HFFc6 (cell line): Measurements from ENCODE around the gene USP36. TPM values are rescaled to one million over a fixed set of nuclear protein-coding genes. Genes with fewer than 3 reads are reported as not detected.

Experiments
- DNase-seq: peaks from one replicate; pipeline ENCODE4 v3.0.0-alpha.2; 2018
- H3K27ac Mint-ChIP-seq: 2 replicates; pipeline ENCODE4 v1.8.0; 2020; ENCODE audit warnings: mild to moderate bottlenecking, mixed read lengths
- H3K27me3 Mint-ChIP-seq: 2 replicates; pipeline ENCODE4 v1.8.0; 2021; ENCODE audit warnings: mild to moderate bottlenecking, moderate library complexity, mixed read lengths; ENCODE audit not compliant: insufficient read depth
- H3K36me3 Mint-ChIP-seq: 2 replicates; pipeline ENCODE4 v1.8.0; 2021; ENCODE audit warnings: low read depth, mixed read lengths
- H3K4me1 Mint-ChIP-seq: 2 replicates; pipeline ENCODE4 v1.8.0; 2020; ENCODE audit warnings: low read depth, mixed read lengths
- H3K4me3 Mint-ChIP-seq: 2 replicates; pipeline ENCODE4 v1.8.0; 2020; ENCODE audit warnings: mild to moderate bottlenecking, moderate library complexity, mixed read lengths
- H3K9me3 Mint-ChIP-seq: 2 replicates; pipeline ENCODE4 v1.8.0; 2020; ENCODE audit warnings: mild to moderate bottlenecking, mixed read lengths
- total RNA-seq, 6 experiments: library from RNA; stranded (reverse); fragmentation: NEBNext Ultra II Directional; extraction: Animal tissue kit (Norgen Biotek cat#: 25700); gene quantifications; 2 replicates in 1 of 6; 3 replicates in 5 of 6; pipeline ENCODE4 v1.2.3, GENCODE V29; 2021
- TF ChIP-seq, protein P1 (sequence below): fragments of 200-600 bp; sonication (generic); IDR thresholded peaks from 2 replicates; pipeline ENCODE4 v1.5.0; 2021; ENCODE audit warnings: antibody characterized with exemption, mild to moderate bottlenecking

Gene USP36
- total RNA-seq, 6 experiments from 2014 or later = 43.6 to 50.3 (median 46.2) TPM

DNA sequence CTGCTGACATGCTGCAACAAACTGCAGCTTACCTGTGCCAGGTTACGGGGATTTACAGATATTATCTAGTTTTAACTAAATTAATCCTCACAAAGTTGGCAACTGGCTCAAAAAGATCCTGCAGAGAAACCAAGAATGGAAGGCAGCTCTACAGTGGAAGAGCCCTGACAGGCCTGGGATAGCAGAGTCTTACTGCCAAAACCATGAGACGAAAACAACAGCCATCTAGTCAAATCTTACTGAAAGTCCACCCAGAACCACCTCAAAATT is 8.1 kb downstream of the USP36 start:
- no peak for DNase-seq
- no peak overlapping the region for H3K4me3 Mint-ChIP-seq
- peaks cover 21% of the 10 kb centered on the region for H3K4me1 Mint-ChIP-seq
- peaks cover 49% of the 10 kb centered on the region for H3K36me3 Mint-ChIP-seq
- TF ChIP-seq, protein P1, sequence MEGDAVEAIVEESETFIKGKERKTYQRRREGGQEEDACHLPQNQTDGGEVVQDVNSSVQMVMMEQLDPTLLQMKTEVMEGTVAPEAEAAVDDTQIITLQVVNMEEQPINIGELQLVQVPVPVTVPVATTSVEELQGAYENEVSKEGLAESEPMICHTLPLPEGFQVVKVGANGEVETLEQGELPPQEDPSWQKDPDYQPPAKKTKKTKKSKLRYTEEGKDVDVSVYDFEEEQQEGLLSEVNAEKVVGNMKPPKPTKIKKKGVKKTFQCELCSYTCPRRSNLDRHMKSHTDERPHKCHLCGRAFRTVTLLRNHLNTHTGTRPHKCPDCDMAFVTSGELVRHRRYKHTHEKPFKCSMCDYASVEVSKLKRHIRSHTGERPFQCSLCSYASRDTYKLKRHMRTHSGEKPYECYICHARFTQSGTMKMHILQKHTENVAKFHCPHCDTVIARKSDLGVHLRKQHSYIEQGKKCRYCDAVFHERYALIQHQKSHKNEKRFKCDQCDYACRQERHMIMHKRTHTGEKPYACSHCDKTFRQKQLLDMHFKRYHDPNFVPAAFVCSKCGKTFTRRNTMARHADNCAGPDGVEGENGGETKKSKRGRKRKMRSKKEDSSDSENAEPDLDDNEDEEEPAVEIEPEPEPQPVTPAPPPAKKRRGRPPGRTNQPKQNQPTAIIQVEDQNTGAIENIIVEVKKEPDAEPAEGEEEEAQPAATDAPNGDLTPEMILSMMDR = no peak
- H3K9me3 Mint-ChIP-seq = no peaks in the 10 kb centered on the region
- H3K27ac Mint-ChIP-seq = peak overlapping the region; percentile 24; the same call in 1 of the 2 replicates
- no peaks in the 10 kb centered on the region; the same call in 1 of the 2 replicates for H3K27me3 Mint-ChIP-seq

DNA sequence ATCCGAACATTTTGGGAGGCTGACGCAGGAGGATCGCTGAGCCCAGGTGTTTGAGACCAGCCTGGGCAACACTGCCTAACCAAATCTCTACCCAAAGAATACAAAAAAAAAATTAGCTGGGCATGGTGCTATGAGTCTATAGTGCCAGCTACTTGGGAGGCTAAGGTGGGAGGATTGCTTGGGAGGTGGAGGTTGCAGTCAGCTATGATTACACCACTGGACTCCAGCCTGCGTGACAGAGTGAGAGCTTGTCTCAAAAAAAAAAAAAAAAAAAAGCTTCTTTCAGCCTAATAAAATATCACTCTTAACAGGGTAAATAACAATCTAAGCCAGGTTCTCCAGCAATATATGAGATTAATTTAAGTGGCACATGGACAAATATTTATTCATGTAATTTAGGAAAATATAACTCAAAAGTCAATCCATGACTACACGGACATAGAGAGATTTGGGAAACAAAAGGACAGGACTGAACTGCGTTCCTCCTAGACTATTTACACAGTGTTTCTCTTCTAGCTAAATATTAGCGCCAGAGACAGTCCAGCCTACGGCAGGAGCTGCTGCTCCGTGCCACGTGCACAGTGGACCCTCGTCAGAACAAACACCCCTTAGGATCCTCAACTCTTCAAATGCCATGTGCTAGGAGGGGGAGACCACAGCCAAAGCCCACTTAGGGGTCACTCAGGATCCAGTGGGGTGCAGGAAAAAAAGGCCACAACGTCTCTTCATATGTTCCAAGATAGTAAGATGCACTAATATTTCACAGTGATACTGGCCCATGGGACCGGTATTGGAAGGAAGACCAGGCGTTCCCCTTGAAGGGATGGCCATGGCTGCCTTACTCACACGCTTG is 8.7 kb downstream of the USP36 start:
- peaks cover 44% of the 10 kb centered on the region for H3K36me3 Mint-ChIP-seq
- no peak overlapping the region for H3K4me3 Mint-ChIP-seq
- H3K9me3 Mint-ChIP-seq = no peaks in the 10 kb centered on the region
- no peak for DNase-seq
- TF ChIP-seq, protein P1 = no peak
- no peak overlapping the region for H3K27ac Mint-ChIP-seq
- H3K4me1 Mint-ChIP-seq = peaks cover 16% of the 10 kb centered on the region
- H3K27me3 Mint-ChIP-seq = no peaks in the 10 kb centered on the region; the same call in 1 of the 2 replicates

DNA sequence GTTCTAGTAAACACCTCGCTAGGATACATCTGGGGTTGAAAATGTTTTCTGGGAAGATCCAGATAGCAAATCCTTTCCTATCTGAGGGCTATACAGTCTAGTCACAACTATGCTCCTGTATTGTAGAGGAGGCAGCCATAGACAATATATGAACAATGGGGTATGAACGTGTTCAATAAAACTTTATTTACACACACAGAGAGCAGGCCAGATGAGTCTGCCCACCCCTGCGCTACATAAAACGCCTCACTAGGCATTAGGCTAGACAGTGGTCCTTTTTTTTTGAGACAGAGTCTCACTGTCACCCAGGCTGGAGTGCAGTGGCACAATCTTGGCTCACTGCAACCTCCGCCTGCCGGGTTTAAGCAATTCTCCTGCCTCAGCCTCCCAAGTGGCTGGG is 11.1 kb downstream of the USP36 start:
- no peak overlapping the region for H3K4me3 Mint-ChIP-seq
- H3K9me3 Mint-ChIP-seq = no peaks in the 10 kb centered on the region
- H3K27ac Mint-ChIP-seq = no peak overlapping the region
- peaks cover 48% of the 10 kb centered on the region for H3K36me3 Mint-ChIP-seq
- DNase-seq = no peak
- TF ChIP-seq, protein P1 = no peak
- H3K27me3 Mint-ChIP-seq = no peaks in the 10 kb centered on the region; the same call in 1 of the 2 replicates
- H3K4me1 Mint-ChIP-seq = peaks cover 26% of the 10 kb centered on the region

DNA sequence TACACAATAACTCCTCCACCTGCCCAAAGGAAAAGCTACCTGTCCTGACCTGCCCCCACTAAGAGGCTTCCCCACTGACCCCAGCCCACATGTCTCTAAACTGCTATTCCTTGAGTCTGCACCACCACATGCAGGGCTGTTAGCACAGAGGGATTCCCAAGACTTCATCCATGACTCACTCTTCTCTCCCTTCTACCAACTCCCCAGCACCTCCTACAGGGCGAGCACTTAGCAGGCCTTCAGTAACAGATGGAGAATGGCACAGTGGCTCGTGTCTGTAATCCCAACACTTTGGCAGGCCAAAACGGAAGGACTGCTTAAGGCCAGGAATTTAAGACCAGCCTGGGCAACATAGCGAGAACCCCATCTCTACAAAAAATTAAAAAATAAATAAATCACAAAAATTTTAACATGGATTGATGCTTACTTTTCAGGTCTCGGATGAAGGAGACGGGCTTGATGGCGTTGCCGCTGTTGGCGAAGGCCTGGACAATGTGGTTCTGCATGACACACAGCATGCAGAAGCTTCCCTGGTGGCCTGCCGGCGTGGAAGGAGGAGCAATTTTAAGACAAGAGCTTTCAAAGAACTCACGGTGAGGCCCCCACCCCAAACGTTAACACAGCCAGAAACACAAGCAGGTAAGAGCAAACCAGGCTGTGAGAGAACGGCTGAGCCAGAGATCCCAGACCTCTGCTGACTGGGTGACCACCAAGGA is 12.0 kb downstream of the USP36 start:
- TF ChIP-seq, protein P1 = peak; percentile 67
- no peaks in the 10 kb centered on the region for H3K9me3 Mint-ChIP-seq
- H3K27ac Mint-ChIP-seq = no peak overlapping the region
- peaks cover 4% of the 10 kb centered on the region for H3K27me3 Mint-ChIP-seq
- H3K4me3 Mint-ChIP-seq = no peak overlapping the region
- peaks cover 55% of the 10 kb centered on the region for H3K36me3 Mint-ChIP-seq
- peaks cover 35% of the 10 kb centered on the region for H3K4me1 Mint-ChIP-seq
- peak; percentile 65 for DNase-seq

DNA sequence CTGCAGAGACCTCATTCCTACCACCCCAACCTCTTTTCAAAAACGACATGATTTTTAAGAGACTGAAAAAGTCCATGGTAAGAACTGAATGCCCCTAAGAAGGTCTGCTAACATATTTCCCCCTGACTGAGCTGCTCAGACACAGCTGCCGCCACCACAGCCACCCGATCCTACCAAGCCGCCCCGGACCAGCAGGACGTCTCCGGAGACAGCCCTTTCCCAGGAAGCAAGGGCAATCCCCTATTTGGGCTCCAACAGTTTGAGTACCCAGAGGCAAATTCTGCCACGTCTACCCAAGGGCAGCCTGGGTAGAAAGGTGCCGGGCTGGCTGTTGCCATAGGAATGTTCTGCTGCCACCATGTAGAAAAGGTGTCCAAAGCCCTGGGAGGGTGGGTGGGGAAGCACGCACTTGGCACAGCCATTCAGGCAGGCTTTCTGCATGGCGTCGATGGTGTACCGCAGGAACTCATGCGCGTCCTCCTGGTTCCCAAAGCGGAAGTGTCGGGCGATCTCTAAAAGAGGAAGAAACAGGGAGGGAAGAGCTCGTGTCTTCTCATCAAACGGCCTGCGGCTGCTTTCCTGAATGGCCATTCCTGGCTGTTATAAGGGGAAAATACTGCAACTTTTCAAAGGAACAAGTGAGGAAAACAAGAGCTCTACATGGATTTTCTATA is 13.6 kb downstream of the USP36 start:
- TF ChIP-seq, protein P1 = no peak
- H3K36me3 Mint-ChIP-seq = peaks cover 59% of the 10 kb centered on the region
- H3K4me1 Mint-ChIP-seq = peaks cover 51% of the 10 kb centered on the region
- DNase-seq = no peak
- no peak overlapping the region for H3K4me3 Mint-ChIP-seq
- no peaks in the 10 kb centered on the region for H3K9me3 Mint-ChIP-seq
- H3K27me3 Mint-ChIP-seq = peaks cover 4% of the 10 kb centered on the region
- peak overlapping the region; percentile 71 for H3K27ac Mint-ChIP-seq
